Neural progenitor cell (in vitro differentiated cells): ENCODE measurements around the gene FXYD4. TPM values are rescaled to one million over a fixed set of nuclear protein-coding genes. Genes with fewer than 3 reads are reported as not detected.
A peak's percentile ranks its signal among the peaks of the same experiment; 100 is the strongest.

ENCODE experiments used
- DNase-seq: peaks from one replicate; pipeline ENCODE4 v3.0.0-alpha.2; 2016; ENCODE audit warnings: low spot score
- H2AFZ ChIP-seq: fragments of 200-600 bp; sonication (generic); replicated peaks from 2 replicates; pipeline ENCODE4 v1.6.1; 2016; ENCODE audit warnings: antibody characterized with exemption
- H3F3A ChIP-seq: fragments of 200-600 bp; sonication (generic); 2 replicates; pipeline ENCODE4 v1.6.1; 2016; ENCODE audit warnings: antibody characterized with exemption, low read depth
- H3K27ac ChIP-seq: fragments of 200-600 bp; sonication (generic); 2 replicates; pipeline ENCODE4 v1.5.1; 2016; ENCODE audit warnings: mild to moderate bottlenecking
- H3K27me3 ChIP-seq: fragments of 200-600 bp; sonication (generic); 2 replicates; pipeline ENCODE4 v1.6.1; 2016; ENCODE audit warnings: mild to moderate bottlenecking, moderate library complexity
- H3K36me3 ChIP-seq: fragments of 200-600 bp; sonication (generic); 2 replicates; pipeline ENCODE4 v1.5.1; 2016
- H3K4me1 ChIP-seq: fragments of 200-600 bp; sonication (generic); 2 replicates; pipeline ENCODE4 v1.6.1; 2016; ENCODE audit warnings: mixed run types
- H3K4me2 ChIP-seq: fragments of 200-600 bp; sonication (generic); 2 replicates; pipeline ENCODE4 v1.6.1; 2016
- H3K4me3 ChIP-seq: fragments of 200-600 bp; sonication (generic); 2 replicates; pipeline ENCODE4 v1.5.1; 2016
- H3K79me2 ChIP-seq: fragments of 200-600 bp; sonication (generic); 2 replicates; pipeline ENCODE4 v1.6.1; 2016; ENCODE audit warnings: low read depth
- H3K9ac ChIP-seq: fragments of 200-600 bp; sonication (generic); 2 replicates; pipeline ENCODE4 v1.6.1; 2016
- H3K9me3 ChIP-seq: fragments of 200-600 bp; sonication (generic); 2 replicates; pipeline ENCODE4 v1.5.1; 2016; ENCODE audit warnings: low read depth
- H4K20me1 ChIP-seq: fragments of 200-600 bp; sonication (generic); 2 replicates; pipeline ENCODE4 v1.6.1; 2016; ENCODE audit warnings: low read depth
- H3K27ac Mint-ChIP-seq: 3 replicates; pipeline ENCODE4 v1.8.0; 2021; ENCODE audit warnings: mixed read lengths
- H3K27me3 Mint-ChIP-seq: 2 replicates; pipeline ENCODE4 v1.8.0; 2022; ENCODE audit warnings: low read depth, mild to moderate bottlenecking, inconsistent platforms, moderate library complexity, mixed read lengths; ENCODE audit not compliant: insufficient read depth
- H3K36me3 Mint-ChIP-seq: 3 replicates; pipeline ENCODE4 v1.8.0; 2021; ENCODE audit warnings: mixed read lengths
- H3K4me1 Mint-ChIP-seq: 3 replicates; pipeline ENCODE4 v1.8.0; 2021; ENCODE audit warnings: mixed read lengths
- H3K4me3 Mint-ChIP-seq: 3 replicates; pipeline ENCODE4 v1.8.0; 2021; ENCODE audit warnings: mild to moderate bottlenecking, moderate library complexity, mixed read lengths
- H3K9me3 Mint-ChIP-seq: 3 replicates; pipeline ENCODE4 v1.8.0; 2020; ENCODE audit warnings: mixed read lengths
- CTCF ChIP-seq: fragments of 200-600 bp; sonication (generic); IDR thresholded peaks from 2 replicates; pipeline ENCODE4 v1.5.1; 2017; ENCODE audit warnings: antibody characterized with exemption, mild to moderate bottlenecking
- EZH2 ChIP-seq: fragments of 200-600 bp; sonication (generic); IDR thresholded peaks from 2 replicates; pipeline ENCODE4 v1.6.1; 2017; ENCODE audit warnings: antibody characterized with exemption, mild to moderate bottlenecking, moderate library complexity
- EZH2phosphoT487 ChIP-seq: fragments of 200-600 bp; sonication (generic); IDR thresholded peaks from 2 replicates; pipeline ENCODE4 v1.6.1; 2017; ENCODE audit warnings: antibody characterized with exemption
- total RNA-seq: library from RNA; depleted of rRNA; stranded (reverse); fragments of >200 nt; gene quantifications from 2 replicates; pipeline ENCODE4 v1.2.3, GENCODE V29; 2015; ENCODE audit warnings: low replicate concordance

The FXYD4 gene
- total RNA-seq, 1 donor from 2014 or later = not detected

DNA sequence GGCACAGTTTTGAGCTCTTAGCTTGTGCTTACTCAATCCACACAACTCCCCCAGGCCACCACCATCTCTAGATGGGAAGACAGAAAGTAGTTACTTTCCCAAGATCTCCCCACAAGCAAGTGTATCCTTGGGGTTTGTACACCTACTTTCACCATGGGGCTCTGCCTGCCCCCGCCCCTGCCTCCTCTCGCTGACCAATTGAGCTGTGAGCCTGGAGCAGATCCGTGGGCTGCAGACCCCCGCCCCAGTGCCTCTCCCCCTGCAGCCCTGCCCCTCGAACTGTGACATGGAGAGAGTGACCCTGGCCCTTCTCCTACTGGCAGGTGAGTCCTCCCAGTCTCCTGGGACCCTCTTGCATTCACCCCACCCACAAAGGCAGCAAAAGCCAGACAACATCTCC is 2.0 kb downstream of the FXYD4 start:
- Histone ChIP-seq H3K79me2 (no peaks in the 10 kb centered on the region), H3K27me3 (no peaks in the 10 kb centered on the region), H3K9ac (no peak overlapping the region), H3K27ac (no peak overlapping the region), H3K36me3 (no peaks in the 10 kb centered on the region), H3F3A (peaks cover 16% of the 10 kb centered on the region), H3K4me2 (peak overlapping the region; percentile 69), H3K4me3 (no peak overlapping the region), H2AFZ (no peak overlapping the region), H3K9me3 (no peaks in the 10 kb centered on the region), H4K20me1 (no peaks in the 10 kb centered on the region), H3K4me1 (peaks cover 22% of the 10 kb centered on the region)
- H3K9me3 Mint-ChIP-seq = no peaks in the 10 kb centered on the region
- no peaks in the 10 kb centered on the region for H3K36me3 Mint-ChIP-seq
- no peak overlapping the region for H3K4me3 Mint-ChIP-seq
- no peak for DNase-seq
- TF ChIP-seq CTCF = no peak
- TF ChIP-seq EZH2 = no peak
- TF ChIP-seq EZH2phosphoT487 = no peak
- H3K27ac Mint-ChIP-seq = peak overlapping the region; percentile 91
- peaks cover 18% of the 10 kb centered on the region for H3K4me1 Mint-ChIP-seq
- H3K27me3 Mint-ChIP-seq = peaks cover 6% of the 10 kb centered on the region

DNA sequence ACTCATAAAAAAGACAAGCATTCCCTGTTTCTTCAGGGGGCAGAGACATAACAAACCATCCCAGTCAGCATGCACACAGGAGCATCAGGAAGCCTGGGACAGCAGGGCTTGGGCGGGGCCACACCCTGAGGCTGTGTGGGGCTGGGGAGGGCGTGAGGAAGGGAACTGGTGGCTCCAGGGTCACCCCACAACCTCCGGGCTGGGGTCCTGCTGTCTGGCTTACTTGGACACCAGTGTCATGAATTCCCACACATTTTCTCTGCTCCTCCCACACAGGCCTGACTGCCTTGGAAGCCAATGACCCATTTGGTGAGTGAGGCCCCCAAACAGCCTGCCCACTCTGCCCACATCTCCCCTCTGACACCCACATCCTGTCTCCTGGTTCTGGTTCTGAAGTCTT is 2.8 kb downstream of the FXYD4 start:
- H3K27ac Mint-ChIP-seq = peak overlapping the region; percentile 91
- no peaks in the 10 kb centered on the region for H3K27me3 ChIP-seq
- DNase-seq = no peak
- peaks cover 22% of the 10 kb centered on the region for H3K4me1 ChIP-seq
- H3K27ac ChIP-seq = no peak overlapping the region
- H3K4me3 Mint-ChIP-seq = no peak overlapping the region
- no peaks in the 10 kb centered on the region for H4K20me1 ChIP-seq
- H3K4me2 ChIP-seq = no peak overlapping the region
- H3K36me3 Mint-ChIP-seq = no peaks in the 10 kb centered on the region
- H3F3A ChIP-seq = peaks cover 16% of the 10 kb centered on the region
- no peaks in the 10 kb centered on the region for H3K9me3 ChIP-seq
- H3K4me3 ChIP-seq = no peak overlapping the region
- no peaks in the 10 kb centered on the region for H3K79me2 ChIP-seq
- H3K27me3 Mint-ChIP-seq = peaks cover 7% of the 10 kb centered on the region
- no peak overlapping the region for H3K9ac ChIP-seq
- no peaks in the 10 kb centered on the region for H3K9me3 Mint-ChIP-seq
- H3K4me1 Mint-ChIP-seq = peaks cover 18% of the 10 kb centered on the region
- TF ChIP-seq CTCF = no peak
- TF ChIP-seq EZH2 = no peak
- no peak for TF ChIP-seq EZH2phosphoT487
- H2AFZ ChIP-seq = no peak overlapping the region
- no peaks in the 10 kb centered on the region for H3K36me3 ChIP-seq

GRCh38 chr10:43375401-43376020 is 4.1 kb downstream of the FXYD4 start:
- H3K27ac Mint-ChIP-seq = no peak overlapping the region
- H3K4me3 ChIP-seq = no peak overlapping the region

More at GRCh38 chr10:43375401-43376020, 4.1 kb downstream of the FXYD4 start:
- Mint-ChIP-seq H3K9me3 (no peaks in the 10 kb centered on the region), H3K4me1 (peaks cover 18% of the 10 kb centered on the region), H3K36me3 (no peaks in the 10 kb centered on the region), H3K27me3 (peaks cover 6% of the 10 kb centered on the region), H3K4me3 (no peak overlapping the region)
- no peaks in the 10 kb centered on the region for H4K20me1 ChIP-seq
- H3K4me2 ChIP-seq = no peak overlapping the region
- H2AFZ ChIP-seq = no peak overlapping the region
- H3F3A ChIP-seq = peaks cover 16% of the 10 kb centered on the region
- no peak for TF ChIP-seq CTCF
- TF ChIP-seq EZH2 = no peak
- H3K9ac ChIP-seq = no peak overlapping the region
- no peak for DNase-seq
- no peaks in the 10 kb centered on the region for H3K36me3 ChIP-seq
- peaks cover 22% of the 10 kb centered on the region for H3K4me1 ChIP-seq
- no peaks in the 10 kb centered on the region for H3K27me3 ChIP-seq
- no peaks in the 10 kb centered on the region for H3K79me2 ChIP-seq
- no peaks in the 10 kb centered on the region for H3K9me3 ChIP-seq
- H3K27ac ChIP-seq = no peak overlapping the region
